HG02798 (cell line): ENCODE measurements around the gene DYDC2.
A peak's percentile ranks its signal among the peaks of the same experiment; 100 is the strongest.
"Not testable (repeated sequence)": the region's sequence is repeated elsewhere in the genome, so short reads cannot be mapped to it uniquely, and the experiment has no call there.

ENCODE experiments used
- ATAC-seq: cut with Tn5 transposase; IDR thresholded peaks from one replicate; pipeline ENCODE4 v1.9.1; 2021; ENCODE audit warnings: mild to moderate bottlenecking; ENCODE audit not compliant: unreplicated experiment, poor library complexity

Gene DYDC2, protein sequence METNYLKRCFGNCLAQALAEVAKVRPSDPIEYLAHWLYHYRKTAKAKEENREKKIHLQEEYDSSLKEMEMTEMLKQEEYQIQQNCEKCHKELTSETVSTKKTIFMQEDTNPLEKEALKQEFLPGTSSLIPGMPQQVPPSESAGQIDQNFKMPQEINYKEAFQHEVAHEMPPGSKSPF

DNA sequence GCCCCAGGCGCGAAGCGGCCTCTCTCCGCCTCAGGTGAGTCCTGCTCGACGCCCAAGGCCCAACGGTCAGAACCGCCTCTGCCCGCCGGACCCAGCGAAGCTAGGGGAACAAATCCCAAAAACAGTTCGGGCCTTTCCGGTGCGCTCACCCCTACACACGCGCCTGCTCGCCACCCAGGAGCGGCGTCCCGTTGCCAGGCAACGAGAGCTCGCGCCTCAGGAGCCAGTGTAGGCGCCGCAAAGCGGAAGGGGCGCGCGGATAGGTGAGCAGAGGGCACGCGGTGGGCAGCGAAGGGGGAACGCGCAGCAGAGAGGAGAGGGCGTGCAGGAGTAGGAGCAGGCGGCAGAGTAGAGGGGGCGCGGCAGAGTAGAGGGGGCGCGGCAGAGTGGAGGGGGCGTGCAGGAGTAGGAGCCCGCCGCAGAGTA, at the start of gene DYDC2, which contains the start of gene DYDC1:
DYDC2 (plus strand) TSS at position 219 of the 426 bp plus-strand sequence. CDS start 5,663 bp downstream, outside the sequence.
DYDC1 (minus strand) TSS at position 193 of the 426 bp plus-strand sequence. CDS start 4,154 bp downstream, outside the sequence.
- ATAC-seq, result peak; percentile 73

GRCh38 chr10:80313523-80313922, 43.1 kb upstream of the DYDC2 start:
- no peak for ATAC-seq

GRCh38 chr10:80315391-80315790, 41.2 kb upstream of the DYDC2 start:
- ATAC-seq, result no peak

- no peak for ATAC-seq
Observed at GRCh38 chr10:80318742-80319141, 37.8 kb upstream of the DYDC2 start.

GRCh38 chr10:80319318-80319717, 37.3 kb upstream of the DYDC2 start:
- no peak for ATAC-seq

GRCh38 chr10:80319725-80320290, 36.8 kb upstream of the DYDC2 start:
- no peak for ATAC-seq

- no peak for ATAC-seq
Observed at GRCh38 chr10:80320377-80320776, 36.2 kb upstream of the DYDC2 start.

DNA sequence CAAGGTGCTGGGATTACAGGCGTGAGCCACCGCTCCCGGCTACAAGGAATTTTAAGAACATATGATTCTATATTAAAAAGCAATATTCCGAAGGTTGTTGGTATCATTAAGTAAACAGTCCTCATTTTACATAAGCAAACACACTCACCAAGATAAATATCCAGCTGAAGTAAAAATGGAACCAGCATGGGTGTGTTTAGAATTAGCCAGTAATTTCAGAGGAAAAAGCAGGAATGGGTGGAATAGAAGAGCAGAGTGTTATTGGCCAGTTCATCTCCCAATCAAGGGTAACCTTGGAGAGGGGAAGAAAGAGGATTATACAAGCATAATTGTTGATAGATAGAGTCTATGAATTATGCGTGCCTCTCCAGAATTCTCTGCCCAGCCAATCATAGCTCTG, 35.4 kb upstream of the DYDC2 start:
- ATAC-seq, result no peak

GRCh38 chr10:80322158-80322557, 34.4 kb upstream of the DYDC2 start:
- no peak for ATAC-seq

DNA sequence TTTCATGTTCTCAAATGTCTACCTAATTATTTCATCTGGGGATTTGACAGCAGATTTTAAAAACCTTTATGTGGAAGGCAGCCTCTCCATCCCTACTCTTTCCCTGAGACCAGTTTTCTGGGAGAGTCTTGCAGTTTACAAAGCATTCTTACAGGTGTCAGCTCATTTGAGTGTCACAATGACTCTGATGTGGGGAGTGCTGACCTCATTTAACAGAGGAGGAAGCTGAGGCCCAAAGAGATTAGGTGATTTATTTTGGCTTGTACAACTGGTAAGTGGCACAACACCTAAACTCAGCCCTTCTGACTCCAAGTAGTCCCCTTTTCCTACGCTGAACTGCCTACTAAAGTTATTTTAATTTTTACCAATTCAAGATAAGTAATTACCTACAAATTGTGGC, 33.9 kb upstream of the DYDC2 start:
- ATAC-seq, result no peak

GRCh38 chr10:80323311-80323710, 33.3 kb upstream of the DYDC2 start:
- no peak for ATAC-seq

- ATAC-seq, result no peak
Observed at GRCh38 chr10:80324086-80324485, 32.5 kb upstream of the DYDC2 start.

DNA sequence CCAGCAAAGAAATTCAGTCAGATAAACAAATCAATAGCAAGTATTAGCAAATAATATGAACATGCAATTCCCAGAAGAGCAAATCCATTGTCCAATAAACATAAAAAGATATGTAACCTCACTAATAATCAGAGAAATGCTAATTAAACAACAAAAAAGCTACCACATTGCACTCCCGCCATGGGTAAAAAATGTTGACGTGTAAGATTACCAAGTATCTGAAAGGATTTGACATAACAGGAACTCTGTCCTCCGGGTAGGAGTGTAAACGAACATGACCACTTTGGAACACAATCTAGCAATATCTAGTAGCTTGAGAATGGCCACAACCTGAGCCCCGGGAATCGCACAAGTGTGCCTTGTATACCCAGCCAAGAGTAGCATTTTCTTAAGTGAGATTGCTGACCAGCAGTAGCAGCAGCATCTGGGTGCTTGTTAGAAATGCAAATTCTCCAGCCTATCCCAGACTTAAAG, 31.7 kb upstream of the DYDC2 start:
- no peak for ATAC-seq

GRCh38 chr10:80333983-80334382, 22.6 kb upstream of the DYDC2 start:
- no peak for ATAC-seq

GRCh38 chr10:80344276-80344675, 12.3 kb upstream of the DYDC2 start:
- ATAC-seq, result no peak

DNA sequence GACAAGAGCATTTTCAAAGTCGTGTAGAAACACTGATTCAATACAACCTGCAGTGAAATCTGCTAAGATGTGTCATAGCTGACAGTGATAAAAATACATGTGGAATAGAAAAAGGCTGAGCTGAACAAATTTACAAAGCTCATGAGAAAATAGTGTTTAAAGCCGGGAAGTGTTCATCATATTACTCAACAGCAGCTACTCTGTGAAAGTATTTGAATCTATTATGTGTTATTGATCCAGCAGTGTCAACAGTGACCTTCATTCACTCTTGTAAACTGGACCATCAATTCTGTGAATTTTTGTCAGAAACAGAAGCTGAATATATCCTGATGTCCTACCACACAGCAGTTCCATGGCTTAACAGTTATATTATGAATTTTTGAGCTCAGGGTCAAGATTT, 11.7 kb upstream of the DYDC2 start:
- ATAC-seq, result no peak

DNA sequence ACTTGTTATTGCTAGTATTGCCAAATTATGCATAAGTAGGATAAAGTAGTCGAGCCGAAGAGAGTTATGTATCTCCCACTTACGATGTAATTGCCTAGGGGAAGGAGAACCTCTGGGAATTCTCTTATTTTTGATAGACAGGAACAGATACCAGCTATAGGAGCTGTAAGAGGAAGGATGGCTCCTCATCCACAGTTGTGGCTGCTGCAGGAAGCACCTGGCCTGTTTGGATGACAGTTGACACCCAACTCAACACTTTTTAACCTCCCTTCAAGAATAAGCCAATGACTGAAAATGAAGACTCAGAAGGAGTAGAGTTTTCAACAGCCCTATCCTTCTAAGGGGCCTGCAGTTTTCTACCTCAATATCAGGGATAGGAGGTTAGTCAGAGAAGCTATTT, 6.3 kb upstream of the DYDC2 start:
- no peak for ATAC-seq

DNA sequence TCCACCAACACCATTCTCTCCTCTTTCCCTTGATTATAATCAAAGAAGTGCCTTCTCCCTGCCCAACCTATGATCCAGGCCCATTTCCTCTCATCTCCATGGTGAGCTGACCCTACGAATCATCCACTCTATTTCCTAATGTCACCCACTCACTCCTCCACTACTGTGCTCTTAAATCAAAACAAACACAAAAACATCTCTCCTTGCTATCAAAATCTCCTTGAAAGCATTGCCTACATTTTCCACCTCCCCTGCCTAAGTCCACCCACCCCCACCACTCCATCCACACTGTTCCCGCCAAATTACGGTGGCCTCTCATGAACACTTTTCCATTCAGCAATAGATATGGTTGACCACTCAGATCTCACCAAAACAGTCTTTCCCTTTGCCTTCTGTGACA, 5.4 kb upstream of the DYDC2 start:
- ATAC-seq, result no peak

DNA sequence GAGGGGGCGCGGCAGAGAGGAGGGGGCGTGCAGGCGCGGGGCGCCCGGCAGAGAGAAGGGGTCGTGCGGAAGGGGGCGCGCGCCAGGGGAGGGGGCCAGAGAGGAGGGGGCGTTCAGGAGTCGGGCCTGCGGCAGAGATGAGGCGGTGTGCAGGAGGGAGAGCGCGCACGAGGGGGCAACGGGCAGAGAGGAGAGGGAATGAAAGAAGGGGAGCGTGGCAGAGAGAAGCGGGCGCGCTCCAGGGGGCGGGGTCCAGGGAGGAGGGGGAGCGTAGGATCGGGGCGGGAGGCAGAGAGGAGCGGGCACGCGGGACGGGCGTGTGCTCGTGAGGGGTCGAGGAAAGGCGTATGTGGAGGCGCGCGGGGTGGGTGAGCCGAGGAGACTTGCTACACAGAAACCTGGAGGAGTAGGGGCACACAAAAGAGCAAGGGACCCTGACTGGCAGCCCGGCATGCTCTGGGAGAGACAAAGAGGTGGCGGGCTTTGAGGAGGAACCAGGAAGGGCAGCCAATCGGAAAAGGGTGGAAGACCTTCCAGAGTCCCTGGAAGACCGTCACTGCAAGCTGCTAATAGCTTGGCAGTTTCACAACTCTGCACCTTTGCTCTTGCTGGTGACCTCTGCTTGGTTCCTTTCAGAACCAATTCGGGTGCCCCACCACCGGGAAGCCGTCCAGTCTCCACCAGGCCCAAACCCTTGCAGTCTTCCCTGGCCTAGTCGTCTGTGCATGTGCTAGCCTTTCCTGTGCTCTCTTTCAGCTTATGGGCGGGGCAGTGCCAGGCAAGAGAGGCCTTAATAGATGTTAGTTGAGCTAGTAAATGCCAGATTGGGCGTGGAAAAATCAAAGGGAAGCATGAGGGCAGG, 639 bp downstream of the DYDC2 start:
- ATAC-seq, result no peak

DNA sequence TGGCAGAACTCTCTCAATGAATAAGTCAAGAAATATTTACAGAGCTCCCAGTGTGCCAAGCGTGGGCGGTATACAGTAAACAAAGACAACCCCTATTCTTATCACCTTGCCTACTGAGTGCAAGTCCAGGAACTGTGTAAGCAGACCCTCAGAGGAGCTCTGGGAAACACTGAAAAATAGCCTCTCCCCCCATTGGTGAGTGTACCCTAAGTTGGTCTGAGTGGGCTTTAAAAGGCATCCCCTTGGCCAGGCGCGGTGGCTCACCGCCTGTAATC, 1.2 kb downstream of the DYDC2 start:
- no peak for ATAC-seq

DNA sequence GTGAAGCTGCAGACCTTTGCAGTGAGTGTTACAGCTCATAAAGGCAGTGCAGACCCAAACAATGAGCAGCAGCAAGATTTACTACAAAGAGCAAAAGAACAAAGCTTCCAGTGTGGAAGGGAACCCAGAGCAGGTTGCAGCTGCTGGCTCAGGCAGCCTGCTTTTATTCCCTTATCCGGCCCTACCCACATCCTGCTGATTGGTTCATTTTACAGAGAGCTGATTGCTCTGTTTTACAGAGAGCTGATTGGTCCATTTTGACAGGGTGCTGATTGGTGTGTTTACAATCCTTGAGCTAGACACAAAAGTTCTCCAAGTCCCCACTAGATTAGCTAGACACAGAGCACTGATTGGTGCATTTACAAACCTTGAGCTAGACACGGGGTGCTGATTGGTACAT, 2.3 kb downstream of the DYDC2 start:
- not testable (repeated sequence) for ATAC-seq
